T1000 (cell line): ENCODE measurements around the gene AIFM1.
"Not testable (repeated sequence)": the region's sequence is repeated elsewhere in the genome, so short reads cannot be mapped to it uniquely, and the experiment has no call there.

Source experiments
- DNase-seq: peaks from one replicate; lab custom pipeline; 2025; ENCODE audit warnings: mixed read lengths; lab: John Stamatoyannopoulos, UW

The AIFM1 gene

DNA sequence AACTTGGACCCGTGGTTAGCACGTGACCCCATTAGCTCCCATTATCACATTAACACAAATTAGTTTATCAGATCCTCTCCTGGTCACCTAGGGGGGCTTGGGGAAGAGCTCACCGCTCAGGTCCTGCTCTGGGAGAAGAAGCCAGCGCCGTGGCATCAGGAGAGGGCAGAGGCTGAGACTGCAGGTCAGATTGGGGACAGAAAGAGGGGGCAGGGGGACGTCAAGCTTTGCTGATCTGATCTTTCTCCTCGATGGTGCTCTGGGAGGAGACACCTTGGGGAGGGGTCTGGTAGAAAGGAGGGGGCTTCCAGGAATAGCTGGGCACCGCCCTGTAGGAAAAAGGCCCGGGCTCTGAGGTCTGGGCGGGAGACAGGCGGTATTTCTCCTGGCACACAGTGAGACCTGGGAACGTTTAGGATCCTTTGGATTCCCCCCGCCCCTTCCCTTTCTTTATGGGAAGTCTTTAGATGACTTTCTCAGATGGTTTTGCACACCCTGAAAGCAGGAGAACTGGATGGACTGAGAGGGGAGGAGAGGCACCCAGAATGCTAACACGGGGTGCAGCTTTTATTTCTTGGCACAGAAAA, 46.2 kb downstream of the AIFM1 start:
- no peak for DNase-seq

DNA sequence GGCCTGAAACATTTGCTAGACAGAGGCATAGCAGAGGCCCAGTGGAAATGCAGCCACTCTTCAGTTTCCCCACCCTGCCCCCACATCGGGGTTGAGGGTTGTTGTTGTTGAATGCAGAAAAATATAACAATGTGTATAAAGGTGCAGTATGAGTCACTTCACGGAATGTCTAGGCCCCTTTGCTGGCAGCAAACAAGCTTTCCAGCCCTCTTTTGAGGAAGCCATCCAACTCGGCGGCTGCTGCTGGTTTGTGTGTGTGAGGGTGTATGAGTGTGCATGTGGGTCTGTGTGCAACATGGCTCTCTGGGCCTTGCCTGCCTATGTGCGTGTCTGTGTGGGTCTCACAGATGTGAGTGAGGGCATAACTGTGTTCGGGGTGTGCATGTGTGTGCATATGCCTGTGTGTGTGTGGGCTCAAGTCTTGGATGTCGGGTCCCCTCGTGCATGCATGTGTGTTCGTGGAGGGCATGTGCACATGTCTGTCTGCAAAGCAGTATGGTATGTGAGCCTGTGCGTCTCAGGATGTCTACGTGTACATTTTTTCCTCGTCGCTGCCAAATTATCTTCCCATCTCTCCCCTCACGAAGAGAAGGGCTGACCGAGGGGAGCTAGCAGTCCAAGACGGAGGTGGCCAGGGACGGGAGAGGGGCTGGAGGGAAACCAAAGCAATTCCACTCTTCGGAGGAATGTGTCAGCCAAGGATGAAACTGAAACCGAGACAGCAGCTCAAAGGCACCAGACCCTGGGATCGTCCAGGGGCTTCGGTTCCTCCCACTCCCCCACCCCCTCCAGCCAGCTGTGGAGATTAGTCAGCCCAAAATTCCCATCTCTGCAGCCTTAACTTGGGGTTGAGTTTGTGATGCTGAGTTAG, 47.0 kb downstream of the AIFM1 start:
- DNase-seq, result no peak

DNA sequence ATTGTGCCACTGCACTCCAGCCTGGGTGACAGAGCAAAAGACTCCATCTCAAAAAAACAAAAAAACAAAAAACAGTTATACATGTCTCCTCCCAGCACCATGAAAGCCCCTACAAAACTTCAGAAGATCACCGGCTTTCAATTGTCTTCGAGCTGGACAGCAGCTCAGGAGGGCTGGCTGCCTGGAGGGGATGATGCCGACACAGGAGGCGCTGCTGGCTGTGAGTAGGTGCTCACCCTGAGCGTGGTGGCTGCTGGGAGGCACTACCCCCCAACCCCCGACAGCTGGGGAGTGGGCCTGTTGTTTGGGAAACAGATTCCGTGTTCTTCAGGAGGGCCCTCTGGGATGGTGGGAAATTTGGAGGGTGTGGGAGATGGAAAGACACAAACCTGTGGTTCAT, 48.5 kb downstream of the AIFM1 start:
- DNase-seq, result no peak

DNA sequence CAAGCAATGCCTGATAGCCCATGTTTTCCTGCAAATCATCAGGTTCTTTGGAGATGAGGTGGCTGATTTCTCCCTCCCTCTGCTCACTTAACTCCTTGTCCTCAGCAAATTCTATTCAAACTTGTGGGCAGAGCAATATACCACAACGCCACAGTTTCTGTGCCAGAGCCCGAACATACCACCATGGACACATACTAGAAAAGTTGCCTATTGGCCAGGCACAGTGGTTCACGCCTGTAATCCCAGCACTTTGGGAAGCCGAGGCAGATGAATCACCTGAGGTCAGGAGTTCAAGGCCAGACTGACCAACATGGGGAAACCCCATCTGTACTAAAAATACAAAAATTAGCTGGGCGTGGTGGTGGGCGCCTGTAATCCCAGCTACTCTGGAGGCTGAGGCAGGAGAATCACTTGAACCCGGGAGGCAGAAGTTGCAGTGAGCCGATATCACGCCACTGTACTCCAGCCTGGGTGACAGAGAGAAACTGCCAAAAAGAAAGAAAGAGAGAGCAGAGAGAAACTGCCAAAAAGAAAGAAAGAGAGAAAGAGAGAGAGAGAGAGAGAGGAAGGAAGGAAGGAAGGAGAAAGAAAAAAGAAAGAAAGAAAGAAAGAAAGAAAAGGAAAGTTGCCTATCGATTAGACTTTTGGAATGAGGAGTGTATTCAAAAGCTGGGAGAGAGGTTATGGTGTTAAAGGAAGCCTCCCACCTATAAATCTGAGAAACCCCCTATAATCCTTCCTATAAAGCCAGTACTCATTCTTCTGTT, 50.3 kb downstream of the AIFM1 start:
- DNase-seq, result not testable (repeated sequence)

DNA sequence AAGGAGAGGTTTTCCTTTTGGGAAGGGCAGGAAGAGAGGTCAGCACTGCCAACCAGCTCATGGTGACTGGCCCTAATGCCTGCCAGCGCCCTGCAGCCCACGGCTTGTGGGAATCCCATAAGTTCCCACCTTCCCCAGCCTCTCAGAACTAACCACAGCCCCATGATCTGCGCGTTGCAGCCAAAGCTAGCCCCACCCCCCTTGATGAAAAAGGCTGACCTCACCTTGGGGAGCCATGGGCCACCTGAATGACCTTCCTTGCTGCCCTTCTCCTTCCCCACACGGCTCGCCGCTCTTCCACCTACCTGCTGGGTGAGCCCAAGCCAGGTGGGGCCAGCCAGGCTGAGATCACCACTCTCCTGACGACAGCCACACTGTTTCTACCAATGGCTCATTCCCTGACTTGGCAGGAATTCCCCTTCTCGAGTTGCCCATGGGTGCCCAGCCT, 51.5 kb downstream of the AIFM1 start:
- DNase-seq, result no peak

DNA sequence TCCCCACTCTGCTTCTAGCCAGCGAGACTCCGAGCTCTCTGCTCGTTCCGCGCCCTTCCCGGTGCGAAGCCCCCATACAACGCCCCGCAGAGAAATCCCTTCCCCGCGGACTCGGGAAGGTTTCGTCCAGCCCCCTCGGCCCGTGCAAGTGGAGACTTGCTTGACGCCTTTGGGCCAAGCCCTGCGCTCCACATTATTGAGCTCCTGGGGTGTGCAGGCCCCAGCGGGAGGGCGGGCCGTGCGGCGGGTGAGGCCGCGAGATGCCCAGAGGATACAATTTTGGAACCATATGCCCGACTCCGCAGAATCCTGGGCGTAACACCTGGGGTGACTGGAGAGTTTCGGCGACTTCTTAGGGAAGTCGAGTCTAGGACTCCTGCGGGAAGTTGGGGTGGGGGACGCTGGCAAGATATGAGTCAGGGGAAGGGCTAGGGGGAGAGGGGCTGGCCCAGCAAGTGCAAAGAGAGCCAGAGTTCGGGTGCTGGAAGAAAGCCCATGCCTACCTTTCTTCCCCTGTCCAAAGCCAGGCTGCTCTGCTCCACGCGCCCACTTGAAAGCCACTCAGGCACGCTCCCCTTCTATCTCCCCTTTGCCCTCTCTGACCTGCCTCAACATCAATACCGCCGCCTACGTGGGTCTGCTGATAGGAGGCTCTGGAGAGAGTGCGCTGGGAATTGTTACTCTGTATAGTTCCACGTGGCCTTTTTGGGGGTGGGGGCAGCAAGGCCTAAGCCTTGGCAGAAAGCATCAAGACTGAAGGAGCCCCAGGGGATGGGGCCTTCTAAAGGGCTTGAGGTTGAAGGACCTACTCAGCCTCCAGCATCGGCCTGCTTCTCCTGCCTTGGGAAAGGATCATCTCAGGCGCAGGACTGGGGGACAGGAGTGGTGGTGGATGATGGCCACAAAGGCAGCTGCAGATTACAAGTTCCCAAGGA, 54.2 kb downstream of the AIFM1 start:
- no peak for DNase-seq

DNA sequence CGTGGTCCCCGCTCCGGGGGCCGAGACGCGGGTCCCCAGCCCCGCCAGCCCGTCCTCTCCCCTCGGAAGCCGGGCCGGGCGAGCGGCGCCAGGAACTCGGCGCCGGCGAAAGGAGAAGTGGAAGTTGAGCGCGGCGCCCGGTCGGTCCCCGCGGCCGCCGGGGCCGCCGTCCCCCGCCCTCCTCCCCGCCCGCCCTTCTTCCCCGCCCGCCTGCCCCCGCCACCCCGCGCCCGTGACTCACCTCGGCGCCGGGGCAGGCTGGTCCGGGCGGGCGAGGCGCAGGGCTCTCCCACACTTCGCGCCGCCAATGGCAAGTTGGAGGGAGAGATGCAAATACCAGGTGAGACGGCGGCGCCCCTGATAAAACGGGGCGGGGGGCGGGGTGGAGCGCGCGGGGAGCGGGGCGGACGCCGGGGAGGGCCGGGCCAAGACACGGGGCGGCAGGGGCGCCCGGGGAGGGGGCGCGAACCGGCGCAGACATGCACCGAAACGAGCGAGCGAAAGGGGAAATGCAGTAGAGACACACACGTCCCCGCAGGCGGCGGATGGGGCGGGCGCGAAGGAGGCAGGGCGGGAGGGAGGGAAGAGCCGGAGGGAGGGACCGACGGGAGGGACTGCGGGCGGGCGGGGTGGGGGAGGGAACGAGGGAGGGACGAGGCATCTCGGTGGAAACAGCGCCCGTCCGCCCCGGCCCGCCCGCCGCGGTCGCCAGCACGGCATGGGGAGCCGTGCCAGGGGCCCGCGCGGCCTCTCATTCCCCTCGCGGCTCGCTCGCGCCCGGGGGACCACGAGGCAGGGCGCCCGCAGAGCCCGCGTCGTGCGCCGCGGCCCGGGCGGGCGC, 55.0 kb downstream of the AIFM1 start, which contains the start of gene ELF4:
Gene ELF4, minus strand, starts transcription at position 119 of the 841 bp plus-strand sequence. CDS start 29,167 bp downstream, outside the sequence.
- no peak for DNase-seq

DNA sequence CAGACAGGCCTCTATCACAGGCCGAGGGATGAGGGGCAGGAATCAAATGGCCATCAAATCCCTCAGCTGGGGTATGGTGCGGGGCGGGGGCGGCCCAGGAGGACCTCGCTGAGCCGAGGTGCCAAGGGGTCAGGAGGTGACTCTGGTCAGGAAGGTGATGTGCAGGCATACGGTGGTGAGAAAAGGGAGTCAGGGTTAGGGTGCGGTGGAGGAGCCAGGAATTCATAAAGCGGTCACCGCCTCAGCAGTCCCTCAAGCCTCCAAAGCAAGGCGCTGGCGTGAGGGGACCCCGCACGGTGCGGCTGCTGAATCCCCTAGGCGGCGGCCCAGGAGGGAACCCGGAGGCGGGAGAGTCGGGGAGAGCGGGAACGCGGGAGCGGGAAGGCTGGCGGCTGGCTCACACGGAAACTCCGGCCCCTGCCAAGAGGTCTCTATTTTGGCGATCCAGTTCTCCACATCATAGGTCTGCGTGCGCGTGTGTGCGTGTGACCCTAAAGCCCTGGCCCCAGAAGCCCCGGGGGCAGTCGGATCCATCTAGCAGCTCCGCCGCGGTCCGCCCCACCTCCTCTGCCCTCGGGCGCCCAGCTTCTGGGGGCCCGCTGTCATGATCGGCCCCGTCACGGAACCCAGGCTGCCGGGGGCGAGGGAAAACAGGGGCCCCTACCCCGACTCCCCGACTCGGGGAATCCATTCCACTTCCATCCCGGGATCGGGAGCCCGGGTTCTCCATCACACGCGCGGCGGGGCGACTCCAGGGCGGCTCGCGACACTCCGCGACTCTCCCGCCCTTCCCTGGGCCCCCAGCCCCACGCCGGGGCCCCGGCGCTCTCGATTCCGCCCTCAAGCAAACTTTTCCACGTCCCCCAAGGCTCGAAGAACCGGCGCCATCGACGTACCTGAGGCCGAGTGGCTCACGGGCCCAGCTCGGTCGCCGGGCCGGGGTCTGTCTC, 55.9 kb downstream of the AIFM1 start:
- DNase-seq, result peak; percentile 5

DNA sequence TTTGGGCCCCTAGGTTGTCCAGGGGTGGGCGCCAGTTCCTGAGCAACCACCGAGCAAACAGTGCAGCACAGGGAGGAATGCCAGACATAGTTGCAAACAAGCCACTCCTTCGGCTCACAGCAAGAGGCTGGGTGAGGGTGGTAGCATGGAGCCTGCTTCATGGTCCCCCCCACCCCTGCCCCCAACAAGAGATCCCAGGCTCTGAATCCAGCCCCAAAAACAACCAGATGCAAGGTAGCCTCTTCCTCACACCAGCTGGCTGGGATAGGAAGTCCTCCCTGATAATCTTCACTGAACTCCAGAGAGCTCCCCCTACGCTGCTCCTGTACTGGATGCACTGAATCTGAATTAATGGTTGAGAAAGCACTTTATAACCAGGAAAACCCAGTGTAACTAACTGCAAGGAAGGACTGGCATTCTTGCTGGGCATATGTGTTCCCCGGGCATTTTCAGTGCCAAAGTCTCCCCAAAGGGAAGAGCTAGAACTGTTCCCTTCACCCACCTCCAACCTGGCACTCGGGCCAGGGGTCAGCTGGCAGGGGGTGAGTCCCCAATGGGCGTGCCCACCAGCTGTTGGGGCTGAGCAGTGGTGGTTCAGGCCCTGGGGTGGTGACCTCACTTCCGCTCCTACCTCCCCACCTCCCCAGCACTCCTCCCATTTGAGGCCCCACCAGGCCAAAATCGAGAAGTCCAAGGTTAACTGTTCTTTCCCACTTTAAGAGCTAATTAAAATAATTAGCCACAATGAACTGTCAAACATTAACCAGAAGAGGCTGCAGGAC, 56.8 kb downstream of the AIFM1 start:
- DNase-seq, result no peak

DNA sequence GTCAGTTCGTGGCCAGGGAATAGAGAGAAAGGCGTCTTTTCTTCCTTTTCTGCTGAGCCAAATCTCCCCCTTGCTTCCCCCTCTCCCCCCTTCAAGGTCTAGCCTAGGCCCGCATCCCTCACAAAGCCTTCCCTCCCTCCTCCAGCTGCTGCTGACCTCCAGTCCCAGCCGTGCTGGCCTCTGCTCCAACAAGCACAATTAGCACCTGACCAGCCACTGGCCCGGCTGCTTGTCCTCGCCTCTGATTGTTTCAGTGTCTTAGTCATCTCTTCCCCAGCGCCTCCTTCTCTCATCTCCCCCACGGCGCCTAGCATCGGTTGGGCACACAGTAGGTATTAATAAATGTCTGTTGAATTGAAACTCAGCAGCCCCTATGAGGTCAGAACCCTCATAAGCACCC, 59.6 kb downstream of the AIFM1 start:
- no peak for DNase-seq

DNA sequence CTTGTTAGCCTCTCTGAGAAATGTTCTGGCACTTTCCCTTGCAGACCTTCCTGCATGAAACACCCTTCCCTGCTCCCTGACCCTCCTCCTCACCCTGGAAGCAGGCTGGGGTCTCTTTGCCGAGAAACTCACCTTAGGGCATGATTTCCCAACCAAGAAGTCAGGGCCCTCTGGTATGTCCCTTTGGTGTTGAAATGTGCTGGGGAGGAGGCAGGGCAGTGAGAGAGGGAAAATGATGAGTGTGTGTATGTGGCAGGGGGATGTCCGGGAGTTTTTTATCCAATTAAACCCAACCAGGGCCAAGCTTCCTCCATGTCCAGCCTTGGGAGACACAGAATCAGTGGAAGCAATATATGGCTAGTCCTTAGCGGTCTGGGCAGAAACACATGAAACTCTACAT, 60.4 kb downstream of the AIFM1 start:
- no peak for DNase-seq

DNA sequence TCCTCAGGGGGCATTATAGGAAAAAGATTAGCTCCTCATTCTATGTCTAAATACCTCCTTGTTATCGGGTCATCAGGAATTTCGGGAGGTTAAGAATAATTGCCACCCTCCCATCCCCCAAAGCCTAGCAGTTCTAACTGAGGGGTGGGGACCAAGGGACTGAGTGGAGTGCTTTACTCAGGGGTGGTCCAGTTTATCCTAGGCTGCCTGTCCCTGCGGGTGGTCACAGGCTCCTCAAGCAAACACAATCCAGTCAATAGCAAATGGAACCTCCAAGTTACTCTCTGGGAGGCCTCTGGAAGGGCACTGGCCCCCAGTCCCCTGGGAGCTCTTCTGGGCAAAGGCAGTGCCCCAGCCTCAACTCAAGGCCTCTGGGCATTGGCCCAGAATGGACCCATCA, 62.0 kb downstream of the AIFM1 start:
- no peak for DNase-seq

DNA sequence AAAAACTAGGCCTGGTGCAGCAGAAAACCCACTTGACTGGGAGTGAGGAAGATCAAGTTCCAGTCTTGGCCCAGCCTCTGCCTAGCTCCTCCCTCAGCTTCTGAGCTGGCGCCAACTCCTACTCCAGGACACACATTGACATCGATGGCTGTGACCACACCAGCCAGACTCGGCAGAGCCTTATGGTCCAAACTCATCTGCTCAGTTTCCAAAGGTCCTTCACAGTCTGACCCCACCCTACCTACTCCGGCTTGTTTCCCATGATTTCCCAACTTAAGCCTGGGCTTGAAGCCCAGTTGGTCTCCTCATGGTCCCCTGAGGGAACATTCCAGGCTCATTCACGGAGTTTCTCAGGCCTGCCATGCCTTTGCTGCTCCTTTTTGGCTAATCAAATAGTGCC, 65.5 kb downstream of the AIFM1 start:
- no peak for DNase-seq

DNA sequence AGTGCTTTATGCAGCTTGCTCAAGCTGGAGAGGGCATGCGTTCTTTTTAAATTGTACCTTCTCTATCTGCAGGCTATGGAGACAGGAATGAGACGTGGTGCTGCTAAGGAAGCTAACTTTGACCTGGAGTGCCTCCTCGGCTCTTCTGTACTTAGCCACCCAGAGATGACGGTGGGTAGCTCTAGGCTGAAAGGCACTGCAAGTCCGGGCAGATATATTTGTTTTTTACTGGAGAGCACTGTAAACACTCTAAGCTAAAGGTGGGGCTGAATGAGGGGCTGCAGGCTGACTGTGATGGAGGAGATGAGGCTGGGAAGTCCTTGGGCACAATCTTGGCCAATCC, 67.5 kb downstream of the AIFM1 start:
- DNase-seq, result no peak

DNA sequence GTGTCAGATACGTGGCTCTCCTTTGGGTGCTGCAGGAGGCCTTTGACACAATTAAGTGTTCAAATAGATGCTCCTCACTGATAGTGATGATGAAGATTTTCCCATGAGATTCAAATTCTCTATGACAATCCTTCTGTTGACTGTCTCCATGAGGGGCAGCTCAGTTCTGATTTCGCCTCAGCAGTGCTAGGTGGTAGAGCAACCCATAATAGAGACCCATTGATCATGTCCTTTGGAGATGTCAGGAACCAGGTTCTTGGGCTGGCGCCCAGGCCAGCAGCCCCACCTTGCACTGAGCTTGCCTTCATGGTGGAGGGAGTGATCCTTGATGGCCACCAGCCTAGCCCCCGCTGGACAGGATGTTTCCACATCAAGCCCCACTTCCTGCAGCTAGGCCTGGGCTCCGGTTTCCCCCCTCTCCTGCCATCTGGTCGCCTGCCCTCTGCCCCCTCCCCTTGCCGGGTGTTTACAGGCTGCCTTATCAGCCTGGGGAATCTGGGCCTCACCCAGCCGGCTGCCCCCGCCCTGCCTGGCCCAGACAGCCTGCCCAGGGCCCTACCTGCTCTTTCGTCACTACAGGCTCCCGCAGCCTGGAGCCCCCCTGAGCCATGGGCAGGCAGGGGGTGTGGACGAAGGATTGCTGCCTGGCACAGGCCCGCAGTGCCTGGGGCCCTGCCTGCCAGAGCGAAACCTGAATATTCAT, 68.0 kb downstream of the AIFM1 start:
- DNase-seq, result no peak

DNA sequence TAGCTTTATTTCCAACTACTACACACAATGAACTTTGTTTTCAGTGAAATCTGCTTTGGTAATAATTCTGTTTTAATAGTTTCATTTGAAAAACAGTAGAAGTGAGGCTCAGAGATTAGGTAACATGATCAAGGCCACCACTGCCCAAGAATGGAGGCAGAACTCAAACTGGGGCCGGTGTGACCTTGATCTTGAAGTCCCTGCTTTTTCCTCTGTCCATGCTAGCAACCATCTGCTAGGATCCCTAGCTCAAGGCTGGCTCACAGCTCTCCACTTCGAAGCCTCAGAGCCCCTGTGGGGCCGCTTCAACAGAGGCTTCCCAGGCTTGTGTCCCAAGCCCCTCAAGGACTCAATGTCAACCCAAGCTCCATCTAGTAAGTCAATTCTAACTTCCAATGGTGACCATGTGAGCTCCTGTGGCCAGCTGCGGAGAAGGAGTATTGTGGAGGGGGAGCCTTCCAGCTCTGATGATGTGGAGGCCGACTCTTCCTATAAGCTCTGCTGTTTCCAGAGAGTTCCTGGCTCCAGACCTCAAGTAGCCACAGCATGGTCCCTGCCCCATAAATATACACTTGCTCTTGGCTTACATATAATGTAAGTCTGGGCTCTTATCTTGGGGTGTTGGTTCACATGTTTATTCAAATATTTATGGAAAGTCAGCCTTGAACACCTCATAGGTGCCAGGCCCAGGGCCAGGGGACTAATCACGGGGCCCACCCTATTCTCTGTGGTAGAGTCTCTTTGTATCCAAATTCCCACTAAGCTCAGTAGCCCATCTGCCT, 70.2 kb downstream of the AIFM1 start:
- DNase-seq, result no peak

DNA sequence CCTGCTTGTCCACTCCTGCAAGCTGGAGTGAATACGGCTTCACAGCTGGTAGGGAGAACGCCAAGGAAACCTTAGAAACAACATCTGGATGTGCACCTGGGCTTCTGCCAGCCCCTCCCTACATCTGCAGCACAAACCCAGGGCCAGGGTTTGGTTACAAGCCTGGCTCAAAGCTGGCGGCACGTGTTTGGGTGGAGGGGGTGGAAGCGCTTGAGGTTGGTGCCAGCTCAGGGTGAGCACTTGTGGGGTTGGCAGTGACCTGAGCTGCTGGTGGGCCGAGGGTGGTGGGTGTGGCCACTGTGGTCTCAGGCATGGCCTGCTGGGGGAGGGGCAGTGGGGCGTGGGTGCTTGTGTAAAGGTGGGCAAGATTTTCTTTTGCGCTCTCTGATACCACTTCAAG, 70.9 kb downstream of the AIFM1 start:
- DNase-seq, result no peak
